Ishikawa (cell line): Measurements from ENCODE around the gene FAM222B.

ENCODE experiments used
- CEBPB ChIP-seq: IDR thresholded peaks from 2 replicates; pipeline ENCODE4 v1.6.1; 2012
- CREB1 ChIP-seq: IDR thresholded peaks from 2 replicates; pipeline ENCODE4 v1.6.1; 2012; ENCODE audit warnings: low read depth
- EGR1 ChIP-seq: IDR thresholded peaks from 2 replicates; pipeline ENCODE4 v1.6.1; 2012
- EP300 ChIP-seq: IDR thresholded peaks from 2 replicates; pipeline ENCODE4 v1.6.1; 2012; ENCODE audit warnings: borderline replicate concordance
- FOXM1 ChIP-seq: IDR thresholded peaks from 2 replicates; pipeline ENCODE4 v1.6.1; 2012; ENCODE audit warnings: low read depth, borderline replicate concordance
- MAX ChIP-seq: IDR thresholded peaks from 2 replicates; pipeline ENCODE4 v1.6.1; 2012
- NFIC ChIP-seq: IDR thresholded peaks from 2 replicates; pipeline ENCODE4 v1.6.1; 2012
- RAD21 ChIP-seq: IDR thresholded peaks from 2 replicates; pipeline ENCODE4 v1.6.1; 2012; ENCODE audit warnings: low read depth
- TAF1 ChIP-seq: IDR thresholded peaks from 2 replicates; pipeline ENCODE4 v1.6.1; 2012; ENCODE audit warnings: low read depth, mild to moderate bottlenecking
- TCF12 ChIP-seq: IDR thresholded peaks from 2 replicates; pipeline ENCODE4 v1.6.1; 2012; ENCODE audit warnings: low read depth
- TEAD4 ChIP-seq: IDR thresholded peaks from 2 replicates; pipeline ENCODE4 v1.6.1; 2012
- USF1 ChIP-seq: IDR thresholded peaks from 2 replicates; pipeline ENCODE4 v1.6.1; 2012
- YY1 ChIP-seq: IDR thresholded peaks from 2 replicates; pipeline ENCODE4 v1.6.1; 2012; ENCODE audit warnings: low read depth
- ZBTB7A ChIP-seq: IDR thresholded peaks from 2 replicates; pipeline ENCODE4 v1.6.1; 2012; ENCODE audit warnings: low read depth
- TF ChIP-seq, protein P1 (sequence below): IDR thresholded peaks from 2 replicates; pipeline ENCODE4 v1.6.1; 2012; ENCODE audit warnings: low read depth, mild to moderate bottlenecking

FAM222B gene

GRCh38 chr17:28874750-28875149 lies 32.2 kb upstream of the FAM222B start:
- TF ChIP-seq FOXM1 (no peak), TCF12 (no peak), ZBTB7A (no peak), MAX (no peak), CEBPB (no peak), EP300 (no peak), USF1 (no peak), CREB1 (no peak), NFIC (no peak), YY1 (no peak)

DNA sequence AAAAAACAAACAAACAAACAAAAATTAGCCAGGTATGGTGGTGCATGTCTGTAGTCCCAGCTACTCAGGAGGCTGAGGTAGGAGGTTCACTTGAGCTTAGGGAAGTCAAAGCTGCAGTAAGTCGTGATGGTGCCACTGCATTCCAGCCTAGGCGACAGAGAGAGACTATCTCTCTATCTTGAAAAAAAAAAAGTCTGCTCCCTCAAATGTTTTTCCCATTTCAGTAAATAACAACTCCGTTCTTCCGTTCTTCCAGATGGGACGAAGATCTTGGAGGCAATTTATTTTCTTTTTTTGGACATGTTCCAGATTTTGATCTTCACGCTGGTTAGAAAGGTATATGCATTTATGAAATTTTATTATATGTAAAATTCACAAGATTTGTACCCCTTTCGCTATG lies 31.2 kb upstream of the FAM222B start:
- TF ChIP-seq CEBPB (no peak), TEAD4 (no peak), RAD21 (no peak), FOXM1 (no peak)
- TF ChIP-seq, protein P1, sequence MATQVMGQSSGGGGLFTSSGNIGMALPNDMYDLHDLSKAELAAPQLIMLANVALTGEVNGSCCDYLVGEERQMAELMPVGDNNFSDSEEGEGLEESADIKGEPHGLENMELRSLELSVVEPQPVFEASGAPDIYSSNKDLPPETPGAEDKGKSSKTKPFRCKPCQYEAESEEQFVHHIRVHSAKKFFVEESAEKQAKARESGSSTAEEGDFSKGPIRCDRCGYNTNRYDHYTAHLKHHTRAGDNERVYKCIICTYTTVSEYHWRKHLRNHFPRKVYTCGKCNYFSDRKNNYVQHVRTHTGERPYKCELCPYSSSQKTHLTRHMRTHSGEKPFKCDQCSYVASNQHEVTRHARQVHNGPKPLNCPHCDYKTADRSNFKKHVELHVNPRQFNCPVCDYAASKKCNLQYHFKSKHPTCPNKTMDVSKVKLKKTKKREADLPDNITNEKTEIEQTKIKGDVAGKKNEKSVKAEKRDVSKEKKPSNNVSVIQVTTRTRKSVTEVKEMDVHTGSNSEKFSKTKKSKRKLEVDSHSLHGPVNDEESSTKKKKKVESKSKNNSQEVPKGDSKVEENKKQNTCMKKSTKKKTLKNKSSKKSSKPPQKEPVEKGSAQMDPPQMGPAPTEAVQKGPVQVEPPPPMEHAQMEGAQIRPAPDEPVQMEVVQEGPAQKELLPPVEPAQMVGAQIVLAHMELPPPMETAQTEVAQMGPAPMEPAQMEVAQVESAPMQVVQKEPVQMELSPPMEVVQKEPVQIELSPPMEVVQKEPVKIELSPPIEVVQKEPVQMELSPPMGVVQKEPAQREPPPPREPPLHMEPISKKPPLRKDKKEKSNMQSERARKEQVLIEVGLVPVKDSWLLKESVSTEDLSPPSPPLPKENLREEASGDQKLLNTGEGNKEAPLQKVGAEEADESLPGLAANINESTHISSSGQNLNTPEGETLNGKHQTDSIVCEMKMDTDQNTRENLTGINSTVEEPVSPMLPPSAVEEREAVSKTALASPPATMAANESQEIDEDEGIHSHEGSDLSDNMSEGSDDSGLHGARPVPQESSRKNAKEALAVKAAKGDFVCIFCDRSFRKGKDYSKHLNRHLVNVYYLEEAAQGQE, result no peak

- TF ChIP-seq, protein P1, result no peak
- TF ChIP-seq NFIC, result no peak
- no peak for TF ChIP-seq TEAD4
- no peak for TF ChIP-seq FOXM1
- TF ChIP-seq EGR1, result no peak
- no peak for TF ChIP-seq MAX
- no peak for TF ChIP-seq EP300
- TF ChIP-seq USF1, result no peak
- TF ChIP-seq YY1, result no peak
- no peak for TF ChIP-seq RAD21
- no peak for TF ChIP-seq TCF12
- no peak for TF ChIP-seq TAF1
- no peak for TF ChIP-seq CREB1
- TF ChIP-seq ZBTB7A, result no peak
- no peak for TF ChIP-seq CEBPB
Measured at GRCh38 chr17:28871056-28871579, 28.5 kb upstream of the FAM222B start.

GRCh38 chr17:28867276-28867675 lies 24.7 kb upstream of the FAM222B start:
- TF ChIP-seq FOXM1, result no peak
- TF ChIP-seq NFIC, result no peak
- no peak for TF ChIP-seq RAD21
- no peak for TF ChIP-seq TCF12
- TF ChIP-seq ZBTB7A, result no peak
- TF ChIP-seq USF1, result no peak
- TF ChIP-seq CREB1, result no peak
- no peak for TF ChIP-seq CEBPB
- no peak for TF ChIP-seq TAF1
- TF ChIP-seq, protein P1, result no peak
- no peak for TF ChIP-seq EGR1
- TF ChIP-seq YY1, result no peak
- no peak for TF ChIP-seq TEAD4
- no peak for TF ChIP-seq EP300
